Pons (tissue), 1 donor: Measurements from ENCODE around the gene KCNK10.

Source experiments
- DNase-seq: peaks from one replicate; pipeline ENCODE4 v3.0.0-alpha.2; 2016; ENCODE audit warnings: low spot score

Gene KCNK10

DNA sequence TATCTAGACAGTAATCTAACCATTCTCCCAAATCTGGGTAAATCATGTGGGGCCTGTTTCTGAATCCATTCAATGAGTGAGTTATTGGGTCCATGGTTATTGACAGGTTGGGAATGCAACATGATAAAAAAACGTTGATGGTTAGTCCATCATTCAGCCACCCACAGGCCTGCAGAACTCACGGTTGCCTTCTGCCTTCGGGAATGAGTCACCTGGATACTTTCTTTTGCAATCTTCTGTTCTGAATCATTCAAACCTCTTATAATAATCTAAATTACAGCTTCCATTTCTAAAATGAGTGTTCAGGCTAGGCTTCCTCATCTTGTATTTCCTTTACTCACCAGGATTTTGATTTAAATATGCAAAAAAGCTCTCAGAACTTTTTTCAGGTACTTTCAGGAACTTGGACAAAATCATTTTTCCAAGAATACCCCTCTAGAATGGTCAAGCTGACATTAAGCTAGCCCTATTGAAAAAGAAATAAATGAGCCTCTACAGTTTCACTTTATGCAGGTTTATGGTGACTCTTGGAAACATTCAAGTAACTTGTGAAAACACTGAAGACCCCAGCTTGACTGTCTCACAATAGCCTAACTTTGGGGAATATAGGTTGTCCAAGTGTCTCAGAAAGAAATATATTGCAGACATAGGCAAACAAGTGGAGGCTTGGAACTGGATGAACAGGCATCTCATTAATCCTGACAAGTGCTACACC, 94.4 kb downstream of the KCNK10 start:
- DNase-seq: no peak

DNA sequence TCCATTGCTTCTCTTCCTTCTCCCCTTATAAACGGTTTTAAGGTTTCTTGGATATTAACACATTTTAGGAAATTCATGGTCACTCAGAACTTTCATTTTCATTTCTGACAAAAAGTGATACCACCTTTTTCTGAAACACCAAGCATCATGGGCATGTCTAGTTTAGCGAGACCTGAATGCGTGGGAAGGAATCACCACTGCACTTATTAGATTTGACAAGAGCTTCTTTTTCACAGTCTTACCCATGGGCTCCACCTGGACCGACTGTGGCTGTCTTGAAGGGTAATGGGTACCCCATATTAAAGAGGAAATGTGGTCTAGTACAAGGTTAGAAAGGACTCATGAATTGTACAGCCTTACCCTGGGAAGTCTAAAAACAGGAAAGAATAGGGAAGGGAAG, 95.4 kb downstream of the KCNK10 start:
- DNase-seq: no peak

DNA sequence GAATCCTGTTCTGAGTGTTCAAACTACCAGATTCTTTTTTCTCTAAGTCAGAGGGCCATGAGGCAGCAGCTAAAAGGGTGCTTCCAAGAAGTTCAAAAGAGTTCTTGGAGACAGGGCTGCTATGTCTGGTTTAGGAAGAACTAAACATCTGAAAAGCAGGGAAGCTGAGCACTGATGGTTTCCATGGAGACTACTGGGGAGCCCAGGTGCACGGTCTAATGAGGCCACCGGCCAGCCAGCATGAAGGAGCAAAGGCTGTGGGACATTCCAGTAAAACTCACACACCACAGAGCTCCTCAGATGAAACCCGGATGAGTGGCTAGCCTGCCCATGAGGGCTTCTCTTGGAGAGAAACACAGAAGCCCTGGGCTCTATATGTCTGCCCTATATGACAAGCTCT, 97.3 kb downstream of the KCNK10 start:
- DNase-seq: no peak

DNA sequence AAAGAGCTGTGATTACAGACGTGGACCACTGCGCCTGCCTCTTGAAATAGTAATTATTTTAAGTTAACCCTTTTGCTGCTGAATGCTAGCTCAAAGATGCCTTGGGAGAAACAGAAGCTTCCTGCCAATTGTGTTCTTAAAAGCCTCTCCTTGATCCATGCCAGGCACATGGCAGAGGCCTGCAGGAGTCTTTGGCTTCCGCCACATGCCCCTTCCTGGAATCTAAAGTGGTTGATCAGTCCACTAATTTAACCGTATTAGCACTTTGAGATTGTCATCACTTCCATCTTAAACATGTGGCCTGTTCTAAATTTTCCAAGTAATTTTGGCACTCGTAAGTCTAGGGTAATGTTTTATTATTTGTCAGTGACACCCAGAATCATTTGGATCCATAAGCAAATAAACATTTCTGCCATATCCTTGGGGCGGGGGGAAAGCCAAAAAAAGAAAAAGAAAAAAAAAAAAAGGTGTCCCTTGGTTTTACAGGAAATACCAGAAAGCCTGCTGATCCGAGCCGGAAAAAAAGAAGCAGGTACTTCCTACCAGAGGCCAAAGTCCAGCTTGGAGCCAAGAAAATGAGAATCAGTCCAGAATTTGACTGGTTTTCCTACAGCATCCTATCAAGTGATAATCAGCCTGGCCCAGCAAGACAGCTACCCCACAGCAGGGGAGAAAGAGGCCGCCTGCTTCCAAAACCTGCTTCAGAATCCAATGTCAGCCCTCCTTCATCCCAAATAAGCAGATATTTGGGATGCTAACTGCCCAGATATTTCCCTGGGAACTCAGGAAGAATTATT, 104.8 kb downstream of the KCNK10 start:
- no peak for DNase-seq

DNA sequence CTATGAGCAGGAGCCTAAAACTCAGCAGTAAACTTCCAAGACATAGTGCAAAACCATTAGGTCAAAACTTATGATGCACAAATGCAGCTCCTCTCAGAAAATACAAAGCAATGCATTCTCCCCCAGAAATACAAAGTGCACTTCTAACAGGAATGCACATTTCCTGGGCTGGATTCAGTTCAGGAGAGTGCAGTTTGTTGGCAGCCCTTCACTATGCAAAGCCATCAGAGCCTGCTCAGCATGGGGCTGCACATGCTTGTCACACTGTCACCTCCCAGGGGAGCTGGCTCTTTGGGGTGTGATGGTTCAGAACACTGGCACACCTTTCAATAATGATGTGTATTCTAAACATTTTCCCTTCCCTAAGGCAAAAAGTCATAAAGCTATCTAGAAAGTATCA, 110.4 kb downstream of the KCNK10 start:
- no peak for DNase-seq

DNA sequence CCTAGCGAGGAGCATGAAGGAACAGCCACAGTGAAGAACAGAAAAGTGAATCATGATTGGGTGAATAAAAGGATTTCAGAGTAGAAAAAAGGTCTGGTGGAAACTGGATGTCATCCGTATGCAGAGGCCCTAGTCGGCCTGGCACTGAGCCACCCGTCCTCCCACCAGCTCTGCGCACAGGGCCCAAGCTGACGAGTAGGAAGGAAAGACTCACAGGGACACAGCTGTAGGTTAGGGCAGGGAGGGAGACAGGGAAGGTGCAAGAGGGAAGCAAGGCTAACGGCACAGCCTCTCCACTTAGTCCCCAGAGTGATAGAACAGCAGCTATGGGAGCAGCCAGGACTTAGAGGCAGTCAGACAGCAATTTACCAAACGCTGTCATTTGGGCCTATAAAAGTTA, 112.6 kb downstream of the KCNK10 start:
- no peak for DNase-seq

DNA sequence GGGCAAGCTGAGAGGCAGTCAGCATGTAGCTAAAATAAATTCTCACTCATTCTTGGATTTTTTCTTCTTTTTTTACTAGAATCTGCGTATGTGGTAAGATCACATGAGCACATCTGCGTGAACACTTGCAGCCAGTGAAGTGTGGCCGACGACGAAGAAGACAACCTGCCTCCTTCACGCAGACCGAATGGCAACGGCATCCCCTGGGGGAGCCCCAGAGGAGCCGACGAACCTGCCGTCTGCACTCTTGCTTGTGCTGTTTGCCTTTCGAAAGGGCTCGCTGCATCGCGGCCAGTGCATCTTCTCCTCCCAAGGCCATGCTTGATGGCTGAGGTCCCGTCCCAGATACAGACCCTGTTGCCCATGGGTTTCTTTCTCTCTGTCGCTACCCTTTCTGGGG, 113.8 kb downstream of the KCNK10 start:
- DNase-seq: no peak

DNA sequence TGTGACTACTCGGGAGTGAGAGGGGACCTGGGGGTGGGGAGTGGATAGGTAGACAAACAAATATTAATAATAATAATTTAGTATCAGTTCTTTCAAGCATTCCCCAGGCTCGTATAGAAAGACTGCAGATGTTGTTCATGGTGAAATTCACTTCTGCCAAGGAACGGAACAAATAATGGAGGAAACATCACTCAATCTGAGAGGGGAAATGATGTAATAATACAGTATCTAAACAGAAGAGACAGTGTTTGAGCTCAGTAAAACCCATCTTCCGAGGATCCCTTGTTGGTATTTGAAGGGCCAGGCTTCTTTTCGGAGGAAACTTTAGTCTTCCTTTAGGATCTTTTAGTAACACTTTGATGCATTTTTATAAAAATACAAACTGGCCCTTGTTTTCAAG, 114.2 kb downstream of the KCNK10 start:
- no peak for DNase-seq

DNA sequence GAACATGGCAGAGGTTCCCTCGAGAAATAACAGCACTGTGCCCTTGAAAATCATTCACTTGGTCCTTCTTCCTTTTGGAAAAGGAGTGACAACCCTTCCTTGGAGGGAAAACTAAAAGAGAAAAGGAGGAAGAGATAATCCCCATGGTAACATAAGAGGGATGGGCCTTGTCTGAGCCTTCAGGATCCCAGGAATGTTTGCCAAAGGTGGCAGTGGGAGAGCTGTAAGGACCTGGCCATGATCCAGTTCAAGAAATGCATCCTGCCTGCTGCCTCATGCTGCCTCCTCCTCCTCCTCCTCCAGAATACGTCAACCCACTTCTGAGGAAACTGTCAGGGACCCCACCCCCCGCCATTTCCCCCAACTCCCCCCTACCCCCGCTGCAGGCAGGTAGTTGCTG, 118.8 kb downstream of the KCNK10 start:
- no peak for DNase-seq

DNA sequence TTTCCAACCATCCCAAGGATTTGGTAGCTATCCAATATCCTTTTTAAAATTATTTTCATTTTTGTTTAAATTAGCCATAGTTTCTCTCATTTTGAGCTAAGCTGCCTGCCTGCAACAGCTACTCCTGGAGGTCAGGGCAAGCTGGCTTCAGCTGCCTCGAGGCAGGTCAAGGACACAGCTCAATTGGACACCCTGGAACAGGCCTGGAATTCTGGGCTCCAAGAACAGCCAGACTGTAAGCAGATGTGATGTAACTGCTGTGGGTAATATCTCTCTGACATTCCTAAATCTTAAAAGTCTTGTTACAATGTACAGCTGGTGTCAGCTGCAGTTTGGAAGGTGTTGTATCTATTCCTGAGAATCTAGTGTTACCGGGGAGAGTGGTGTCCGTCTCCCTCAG, 119.8 kb downstream of the KCNK10 start:
- DNase-seq: no peak

DNA sequence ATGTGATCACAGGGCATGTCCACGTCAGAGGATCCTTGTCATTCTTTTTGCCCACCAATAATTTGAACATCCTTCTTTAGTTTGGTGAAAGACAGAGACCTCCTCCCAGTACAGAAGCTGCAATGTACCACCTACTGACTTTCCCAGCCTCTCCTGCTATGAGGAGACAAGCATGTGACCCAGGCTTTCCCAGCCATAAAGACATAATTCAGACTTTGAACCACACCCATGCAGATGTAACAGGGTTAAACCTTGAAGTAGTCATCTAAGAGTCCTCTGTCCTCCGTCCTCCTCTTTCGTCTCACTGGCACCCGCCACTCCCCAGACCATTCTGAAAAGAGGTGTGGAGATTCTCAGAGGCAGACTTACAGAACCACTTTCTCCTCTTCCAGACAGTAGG, 120.8 kb downstream of the KCNK10 start:
- no peak for DNase-seq

DNA sequence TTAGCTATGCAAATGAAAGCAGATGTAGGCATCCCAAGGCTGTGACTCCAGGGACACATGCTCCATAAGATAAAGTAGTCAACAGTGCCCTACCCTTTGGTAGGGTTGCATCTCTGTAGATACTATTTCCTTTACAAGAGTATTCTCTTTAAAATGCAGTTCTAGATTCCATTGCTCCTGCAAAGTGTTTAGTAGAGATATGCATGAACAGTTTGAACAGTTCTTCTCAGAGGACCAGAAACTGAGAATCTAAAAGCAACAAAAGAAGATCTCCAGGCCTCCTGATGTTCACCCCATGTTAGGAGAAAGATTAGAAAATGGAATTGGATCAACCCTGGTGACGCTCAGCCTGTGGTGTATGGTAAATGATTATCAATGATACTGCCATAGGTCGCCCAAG, 121.2 kb downstream of the KCNK10 start:
- no peak for DNase-seq

DNA sequence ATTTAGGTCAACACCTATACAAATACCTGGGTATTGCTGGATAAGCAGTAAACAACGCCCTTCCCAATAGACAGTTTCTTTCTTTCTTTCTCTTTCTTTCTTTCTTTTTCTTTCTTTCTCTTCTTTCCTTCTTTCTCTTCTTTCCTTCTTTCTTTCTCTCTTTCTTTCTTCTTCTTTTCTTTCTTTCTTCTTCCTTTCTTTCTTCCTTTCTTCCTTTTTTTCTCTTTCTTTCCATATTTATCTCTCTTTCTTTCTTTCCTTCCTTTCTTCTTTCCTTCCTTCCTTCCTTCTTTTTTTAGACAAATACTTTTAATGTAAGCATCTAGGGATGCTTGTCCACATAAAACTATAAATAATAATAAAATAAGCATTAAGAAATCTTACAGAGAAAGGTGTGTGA, 123.2 kb downstream of the KCNK10 start:
- no peak for DNase-seq

DNA sequence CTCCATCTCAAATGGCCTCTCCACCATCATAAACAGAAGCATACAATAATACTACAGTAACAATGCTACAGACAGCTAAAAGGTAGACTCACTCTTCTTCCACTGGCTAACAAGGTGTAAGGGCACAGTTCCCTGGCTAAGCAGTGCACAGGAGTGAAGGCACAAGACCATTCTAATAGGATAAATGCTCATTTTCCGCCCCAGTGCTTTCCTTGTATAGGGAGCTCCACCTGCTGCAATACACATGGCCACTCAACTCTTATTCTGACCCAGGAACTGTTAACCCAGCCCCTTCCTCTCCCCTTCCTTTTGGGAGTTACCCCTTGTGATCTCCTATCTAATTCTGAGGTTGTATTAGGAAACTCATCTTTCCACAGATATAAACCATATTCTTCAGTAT, 124.6 kb downstream of the KCNK10 start:
- no peak for DNase-seq

DNA sequence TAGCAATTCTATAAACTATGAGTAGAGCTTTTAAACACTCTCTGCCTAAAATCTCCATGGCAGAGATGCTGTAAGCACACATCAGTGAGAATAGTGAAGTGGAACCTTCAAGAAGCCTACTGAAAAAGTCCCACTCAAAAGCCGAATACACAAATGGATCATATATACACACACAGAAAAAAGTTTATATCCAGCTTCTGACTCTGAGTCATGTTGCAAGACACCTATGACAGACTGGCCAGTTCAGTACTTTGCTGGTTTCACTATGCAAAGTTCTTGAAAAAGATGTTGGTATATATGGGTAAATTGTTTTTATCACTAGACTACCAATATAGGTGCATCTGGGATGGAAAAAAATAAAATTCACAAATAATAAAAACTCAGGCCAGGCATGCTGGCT, 126.1 kb downstream of the KCNK10 start:
- no peak for DNase-seq

DNA sequence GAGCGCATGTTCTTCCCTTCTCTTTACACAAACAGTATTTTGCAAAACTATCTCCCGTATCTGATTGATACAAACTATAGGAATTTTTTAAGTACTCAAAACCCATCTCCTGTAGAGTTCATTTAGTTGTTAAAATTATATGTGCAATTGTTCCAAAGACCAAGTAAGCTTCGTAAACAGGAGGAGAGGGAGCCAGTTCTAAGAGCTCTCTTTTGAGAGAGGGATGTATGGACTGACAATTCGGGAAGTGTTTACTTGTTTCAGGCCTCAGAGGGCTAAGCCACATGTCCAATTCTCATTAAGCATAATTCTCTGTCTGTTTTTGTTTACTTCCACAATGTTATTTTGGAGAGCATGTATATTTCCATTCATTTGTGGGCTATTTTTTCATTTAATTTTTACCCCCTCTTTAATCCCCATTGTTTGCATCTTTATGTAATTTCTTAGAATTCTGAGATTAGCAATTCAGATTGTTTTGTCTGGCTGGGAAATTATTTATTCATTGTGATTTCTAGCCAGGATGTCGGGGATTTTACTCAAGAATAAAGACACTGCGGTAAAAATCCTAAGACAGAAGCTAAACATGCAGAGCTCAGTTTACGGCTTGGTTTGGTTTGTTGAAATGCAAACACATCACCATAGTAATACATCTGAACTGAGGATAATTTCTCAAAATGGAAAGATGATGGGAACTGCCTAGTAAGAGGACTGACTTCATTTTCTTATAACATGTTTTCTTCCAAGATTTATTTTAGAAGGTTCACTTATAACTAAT, 126.8 kb downstream of the KCNK10 start:
- DNase-seq: no peak

DNA sequence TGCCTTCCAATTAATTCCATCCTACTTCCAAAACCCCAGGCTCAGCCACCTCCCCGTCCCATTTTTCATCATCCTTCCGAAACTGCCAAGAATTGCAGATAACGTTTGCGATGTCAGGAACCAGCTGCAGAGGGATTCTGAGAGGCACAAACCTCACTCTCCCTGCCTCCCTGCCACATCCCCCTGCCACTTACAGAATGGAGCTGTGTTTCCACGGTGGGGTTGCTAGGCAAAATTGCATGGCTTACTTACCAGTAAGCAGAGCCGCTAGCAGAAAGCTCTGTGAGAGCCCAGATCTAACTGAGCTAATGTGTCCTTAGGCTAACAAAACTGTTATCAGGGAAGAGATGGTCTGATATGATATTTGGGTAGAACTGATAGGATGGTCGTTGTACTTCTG, 127.4 kb downstream of the KCNK10 start:
- peak; percentile 22 for DNase-seq

DNA sequence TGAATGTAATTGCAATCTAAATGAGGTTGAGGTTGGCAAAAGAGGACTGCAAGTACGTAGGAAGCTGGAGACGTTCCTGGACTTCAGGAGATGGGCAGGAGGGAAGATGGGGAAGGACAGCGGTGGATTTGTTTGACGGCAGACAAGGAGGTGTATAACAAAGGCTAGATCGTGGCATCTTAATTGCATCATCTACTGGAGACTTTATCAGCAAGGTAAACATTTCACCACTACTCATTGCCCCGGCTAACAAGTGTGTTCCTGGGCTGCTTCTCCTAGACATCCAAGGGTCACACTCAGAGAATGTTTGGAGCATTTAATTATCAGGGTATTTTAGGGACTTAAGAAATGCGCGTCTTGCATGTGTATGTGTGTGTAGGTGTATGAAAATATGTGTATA, 128.5 kb downstream of the KCNK10 start:
- DNase-seq: no peak

DNA sequence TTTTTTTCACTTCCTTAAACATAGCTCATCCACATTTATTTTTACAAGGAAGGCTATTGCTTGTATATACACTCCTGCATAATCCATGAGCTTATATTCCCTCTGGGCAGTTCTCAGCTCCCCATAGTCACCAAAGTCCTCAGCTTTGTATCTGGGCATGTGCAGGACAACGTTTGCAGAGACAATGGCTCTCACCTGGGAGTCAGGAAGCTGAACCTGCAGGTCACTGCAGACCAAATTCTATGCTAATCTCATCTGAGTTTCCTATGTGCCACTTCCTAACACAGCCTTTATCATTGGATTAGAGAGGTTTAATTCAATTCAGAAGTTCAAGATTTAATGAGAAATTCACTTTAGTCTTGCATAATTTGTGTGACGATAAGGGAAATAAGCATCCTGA, 131.5 kb downstream of the KCNK10 start:
- no peak for DNase-seq

DNA sequence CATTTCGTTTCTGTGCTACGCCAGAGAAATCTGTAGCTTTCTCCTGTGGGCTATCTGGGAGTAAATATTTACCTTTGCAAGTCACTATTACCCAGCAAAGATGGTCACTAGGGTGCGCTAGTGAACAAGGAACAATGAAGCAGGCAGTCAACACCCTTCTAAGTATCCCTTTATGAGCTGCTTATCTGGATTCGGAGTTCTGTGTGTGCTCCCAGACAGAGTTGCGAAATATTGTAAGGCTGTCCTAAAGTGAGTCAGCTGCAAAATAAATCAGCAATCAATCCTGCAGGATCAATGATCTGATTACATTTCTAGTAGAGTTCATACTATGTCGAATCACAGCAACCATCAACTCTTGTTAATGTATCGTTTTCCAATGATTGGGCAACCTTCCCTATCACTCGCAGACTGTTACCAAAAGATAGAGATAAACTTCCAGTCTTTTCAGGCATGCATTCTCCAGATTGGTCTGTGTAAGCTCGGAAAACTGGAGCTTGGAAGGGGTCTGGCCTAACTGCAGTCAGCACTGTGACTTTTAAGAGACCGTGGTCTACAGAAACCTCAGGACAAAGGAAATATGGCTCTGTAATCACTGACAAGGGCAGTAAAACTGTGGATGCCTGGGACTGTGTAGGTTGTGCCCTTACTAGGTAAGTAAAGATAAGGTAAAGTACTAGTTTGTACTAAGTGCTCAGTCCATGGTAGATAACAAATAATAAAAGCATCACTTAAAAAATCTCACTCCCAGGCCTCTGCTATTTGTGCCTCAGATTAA, 133.5 kb downstream of the KCNK10 start:
- peak; percentile 94 for DNase-seq

DNA sequence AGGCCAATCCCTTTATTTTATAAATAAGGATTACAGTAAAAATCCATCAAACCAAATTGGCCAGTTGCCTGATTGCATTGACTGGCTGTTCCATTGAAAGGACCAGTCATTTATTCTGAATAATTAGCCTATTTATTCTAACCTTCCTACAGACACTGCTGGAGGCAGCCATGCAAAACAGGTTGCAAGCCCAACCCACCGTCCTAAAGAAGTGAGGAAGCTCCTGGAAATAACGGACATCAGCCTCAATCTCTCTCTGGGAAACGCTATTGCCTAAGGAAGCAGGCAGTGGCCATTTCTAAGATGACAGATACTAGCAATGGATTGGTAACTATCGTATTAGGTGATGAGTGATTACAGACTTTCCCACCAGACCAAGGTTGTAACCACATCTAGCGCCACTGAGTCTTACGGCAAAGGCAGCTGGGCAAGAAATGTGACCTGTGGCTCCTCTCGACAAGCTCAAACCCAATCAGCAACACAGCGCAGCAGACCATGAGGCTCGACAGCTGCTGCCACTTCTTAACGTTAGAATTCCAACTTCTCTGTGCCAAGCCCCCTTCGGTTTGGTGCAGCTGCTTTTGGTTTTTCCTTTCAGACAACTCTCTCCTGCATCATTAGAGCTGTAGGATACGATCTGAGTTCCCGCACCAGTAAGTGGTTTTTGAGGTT, 134.2 kb downstream of the KCNK10 start:
- no peak for DNase-seq

DNA sequence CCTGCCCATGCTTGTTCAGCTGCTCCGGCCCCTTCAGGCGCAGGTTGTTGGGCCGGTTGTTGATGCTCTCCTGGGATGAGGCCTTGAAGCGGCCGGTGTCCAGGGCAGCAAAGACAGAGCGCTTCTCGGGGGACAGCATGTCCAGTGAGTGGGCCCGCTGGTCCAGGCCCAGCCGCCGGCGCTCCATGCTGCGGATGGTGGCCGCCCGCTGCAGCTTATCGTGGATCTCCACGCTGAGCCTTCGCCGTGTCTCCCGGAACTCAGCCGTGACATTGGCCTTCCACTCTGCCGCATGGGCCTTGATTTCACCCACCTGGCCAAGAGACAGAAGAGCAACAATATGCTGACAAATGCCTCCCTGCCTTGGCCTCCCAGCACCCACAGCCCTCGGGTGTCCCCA, 137.2 kb downstream of the KCNK10 start:
- DNase-seq: no peak
